Measurements from ENCODE around the gene SLC12A8.

- TF ChIP-seq POLR2AphosphoS5 (IDR thresholded peaks at IDR 0.05; ENCODE audit: low read depth, low read length) (no peak), POLR2A (IDR thresholded peaks at IDR 0.05; ENCODE audit: low read depth, low read length) (no peak), TAF1 (IDR thresholded peaks at IDR 0.05; ENCODE audit: low read depth, low read length) (no peak), POU2F2 (IDR thresholded peaks at IDR 0.05; ENCODE audit: low read depth, low read length) (no peak), PAX5 (IDR thresholded peaks at IDR 0.05; ENCODE audit: insufficient read depth, low read length, severe bottlenecking) (no peak), SPI1 (IDR thresholded peaks at IDR 0.05; ENCODE audit: low read depth, low read length) (peak; percentile 47; the same call in 1 of the 2 replicates)
Observed at GRCh38 chr3:125200731-125201139, 11.8 kb downstream of the SLC12A8 start.

All from GM12891 (cell line).